Gastrocnemius medialis (tissue), 4 donors: ENCODE results near the gene MPPED1. TPM values are rescaled to one million over a fixed set of nuclear protein-coding genes. Genes with fewer than 3 reads are reported as not detected.

Experiments used
- ATAC-seq, 2 donors: fragments of 150-250 bp; one replicate each; pipeline ENCODE4 v1.9.1; 2016
- DNase-seq, 2 donors: peaks; one replicate each; pipeline ENCODE4 v3.0.0-alpha.2; 2019
- H3K27ac ChIP-seq, 4 donors: fragments of 200-600 bp; sonication (generic); 1 replicate in 1 of 4; 2 replicates in 3 of 4; pipeline ENCODE4 v1.5.1; 2016 to 2018; ENCODE audit warnings: mild to moderate bottlenecking in 2 of 4, moderate library complexity in 1 of 4
- H3K27me3 ChIP-seq, 3 donors: fragments of 200-600 bp; sonication (generic) in 2 of 3; 1 replicate in 1 of 3; 2 replicates in 2 of 3; pipeline versions ENCODE4 v1.5.1 to v1.6.0; 2016 to 2019; ENCODE audit warnings: mild to moderate bottlenecking in 1 of 3, moderate library complexity in 1 of 3
- H3K36me3 ChIP-seq, 2 donors: fragments of 200-600 bp; sonication (generic) in 1 of 2; one replicate each; pipeline ENCODE4 v1.5.1; 2017 to 2018
- H3K4me1 ChIP-seq, 2 donors: fragments of 200-600 bp; sonication (generic) in 1 of 2; one replicate each; pipeline ENCODE4 v1.5.1; 2016 to 2017; ENCODE audit warnings: mild to moderate bottlenecking in 2 of 2
- H3K4me3 ChIP-seq, 4 donors: fragments of 200-600 bp; sonication (generic) in 3 of 4; 1 replicate in 1 of 4; 2 replicates in 3 of 4; pipeline ENCODE4 v1.5.1; 2016 to 2019; ENCODE audit warnings: mild to moderate bottlenecking in 2 of 4
- H3K9me3 ChIP-seq, 3 donors: fragments of 200-600 bp; sonication (generic) in 2 of 3; 1 replicate in 1 of 3; 2 replicates in 2 of 3; pipeline ENCODE4 v1.5.1; 2016 to 2019
- POLR2A ChIP-seq, 2 donors: fragments of 450-650 bp; IDR thresholded peaks; one replicate each; pipeline ENCODE4 v1.6.1; 2017; ENCODE audit warnings: antibody characterized with exemption in 2 of 2, mild to moderate bottlenecking in 2 of 2, moderate library complexity in 2 of 2
- in situ Hi-C, 4 donors: fragments of 200-750 bp; cut with MboI; loops; one replicate each; pipeline versions ENCODE4 v1.15.0 to v1.8.0; 2017; ENCODE audit warnings: low sequenced_read_pairs in 4 of 4
- intact Hi-C: fragments of 100-400 bp; cut with DNase I; formaldehyde crosslinking; loops from one replicate; pipeline ENCODE4 v1.15.1; 2023; ENCODE audit warnings: low total_unique reads
- total RNA-seq, 4 donors: library from RNA; depleted of rRNA; stranded (reverse); fragments of >200 nt; gene quantifications; one replicate each; pipeline versions ENCODE4 v1.1.0 to v1.2.3, GENCODE V29; 2016
- TF ChIP-seq, protein P1 (sequence below), 5 experiments: fragments of 450-650 bp in 3 of 5; fragments of 200-600 bp in 2 of 5; sonication (generic) in 2 of 5; IDR thresholded peaks in 4 of 5; conservative IDR thresholded peaks in 1 of 5; 1 replicate in 4 of 5; 2 replicates in 1 of 5; pipeline ENCODE4 v1.5.1; 2016 to 2019; ENCODE audit warnings: antibody characterized with exemption in 5 of 5, mild to moderate bottlenecking in 3 of 5, moderate library complexity in 3 of 5

MPPED1 gene
- total RNA-seq, 4 donors from 2014 or later = not detected

DNA sequence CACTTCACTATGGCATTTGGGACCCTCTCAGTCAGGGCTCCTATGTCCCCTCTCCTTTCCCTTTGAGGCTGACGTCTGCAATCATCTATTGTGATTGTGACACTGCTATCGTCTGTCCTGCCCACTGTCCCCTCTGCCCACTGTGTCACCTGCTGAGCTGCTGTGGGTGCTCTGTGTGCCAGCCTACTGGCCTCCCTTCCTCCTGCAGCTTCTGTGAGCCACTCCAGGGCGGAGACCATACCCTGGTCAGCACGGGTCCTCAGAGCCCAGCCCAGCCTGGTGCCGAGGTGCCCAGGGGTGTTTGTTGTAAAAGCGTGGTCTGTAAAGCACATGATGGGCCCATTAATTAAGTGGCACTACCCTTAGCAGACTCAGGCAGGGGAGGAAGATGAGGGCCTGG, 29.4 kb downstream of the MPPED1 start:
- Histone ChIP-seq H3K4me1 (no peaks in the 10 kb centered on the region), H3K4me3 (no peak overlapping the region), H3K36me3 (no peaks in the 10 kb centered on the region), H3K9me3 (no peaks in the 10 kb centered on the region), H3K27me3 (peaks cover 1 to 13% (median 4%) of the 10 kb centered on the region in 3 donors), H3K27ac (no peak overlapping the region)
- intact Hi-C loops (no loop called here), in situ Hi-C loops (no loop called here)
- DNase-seq (no peak), ATAC-seq (no peak)
- no peak for TF ChIP-seq POLR2A (IDR thresholded peaks at IDR 0.05)
- TF ChIP-seq, protein P1, sequence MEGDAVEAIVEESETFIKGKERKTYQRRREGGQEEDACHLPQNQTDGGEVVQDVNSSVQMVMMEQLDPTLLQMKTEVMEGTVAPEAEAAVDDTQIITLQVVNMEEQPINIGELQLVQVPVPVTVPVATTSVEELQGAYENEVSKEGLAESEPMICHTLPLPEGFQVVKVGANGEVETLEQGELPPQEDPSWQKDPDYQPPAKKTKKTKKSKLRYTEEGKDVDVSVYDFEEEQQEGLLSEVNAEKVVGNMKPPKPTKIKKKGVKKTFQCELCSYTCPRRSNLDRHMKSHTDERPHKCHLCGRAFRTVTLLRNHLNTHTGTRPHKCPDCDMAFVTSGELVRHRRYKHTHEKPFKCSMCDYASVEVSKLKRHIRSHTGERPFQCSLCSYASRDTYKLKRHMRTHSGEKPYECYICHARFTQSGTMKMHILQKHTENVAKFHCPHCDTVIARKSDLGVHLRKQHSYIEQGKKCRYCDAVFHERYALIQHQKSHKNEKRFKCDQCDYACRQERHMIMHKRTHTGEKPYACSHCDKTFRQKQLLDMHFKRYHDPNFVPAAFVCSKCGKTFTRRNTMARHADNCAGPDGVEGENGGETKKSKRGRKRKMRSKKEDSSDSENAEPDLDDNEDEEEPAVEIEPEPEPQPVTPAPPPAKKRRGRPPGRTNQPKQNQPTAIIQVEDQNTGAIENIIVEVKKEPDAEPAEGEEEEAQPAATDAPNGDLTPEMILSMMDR (IDR thresholded peaks at IDR 0.05 in 4 of 5, conservative IDR thresholded peaks at IDR 0.05 in 1 of 5) = no peak

DNA sequence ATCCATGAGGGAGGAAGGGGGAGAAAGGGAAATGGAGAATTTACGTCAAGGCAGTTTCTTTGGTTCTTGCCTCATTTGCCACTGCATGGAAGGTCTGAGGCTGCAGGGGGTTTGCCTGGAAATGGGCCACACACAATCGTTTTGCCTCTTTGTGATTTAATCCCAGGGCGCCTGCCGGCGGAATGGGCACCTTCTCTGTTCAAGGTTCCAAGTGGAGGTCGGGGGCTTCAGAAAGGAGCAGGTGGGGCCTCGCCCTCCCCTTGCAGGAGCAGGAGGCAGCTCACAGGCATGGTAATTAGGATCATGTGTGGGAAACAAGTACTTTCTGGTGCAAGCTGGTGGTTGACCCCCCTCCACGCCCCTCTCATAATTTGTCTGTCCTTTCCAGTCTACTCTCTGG, 29.9 kb downstream of the MPPED1 start:
- H3K4me1 ChIP-seq = no peaks in the 10 kb centered on the region
- no peak overlapping the region for H3K27ac ChIP-seq
- in situ Hi-C loops (no loop called here), intact Hi-C loops (no loop called here)
- DNase-seq (no peak), ATAC-seq (no peak)
- no peak for TF ChIP-seq POLR2A (IDR thresholded peaks at IDR 0.05)
- TF ChIP-seq, protein P1 (IDR thresholded peaks at IDR 0.05 in 4 of 5, conservative IDR thresholded peaks at IDR 0.05 in 1 of 5) = no peak
- no peaks in the 10 kb centered on the region for H3K36me3 ChIP-seq
- H3K9me3 ChIP-seq = no peaks in the 10 kb centered on the region
- H3K27me3 ChIP-seq = peaks cover 0 to 10% (median 0%) of the 10 kb centered on the region in 3 donors
- no peak overlapping the region for H3K4me3 ChIP-seq

GRCh38 chr22:43442386-43443151, 30.8 kb downstream of the MPPED1 start:
- H3K27me3 ChIP-seq = peaks cover 0 to 6% (median 0%) of the 10 kb centered on the region in 3 donors
- H3K9me3 ChIP-seq = no peaks in the 10 kb centered on the region
- intact Hi-C loops (no loop called here), in situ Hi-C loops (no loop called here)
- DNase-seq (no peak), ATAC-seq (no peak)
- no peaks in the 10 kb centered on the region for H3K36me3 ChIP-seq
- no peak overlapping the region for H3K27ac ChIP-seq
- no peaks in the 10 kb centered on the region for H3K4me1 ChIP-seq
- no peak overlapping the region for H3K4me3 ChIP-seq
- TF ChIP-seq, protein P1 (IDR thresholded peaks at IDR 0.05 in 4 of 5, conservative IDR thresholded peaks at IDR 0.05 in 1 of 5) = no peak
- TF ChIP-seq POLR2A (IDR thresholded peaks at IDR 0.05) = no peak

DNA sequence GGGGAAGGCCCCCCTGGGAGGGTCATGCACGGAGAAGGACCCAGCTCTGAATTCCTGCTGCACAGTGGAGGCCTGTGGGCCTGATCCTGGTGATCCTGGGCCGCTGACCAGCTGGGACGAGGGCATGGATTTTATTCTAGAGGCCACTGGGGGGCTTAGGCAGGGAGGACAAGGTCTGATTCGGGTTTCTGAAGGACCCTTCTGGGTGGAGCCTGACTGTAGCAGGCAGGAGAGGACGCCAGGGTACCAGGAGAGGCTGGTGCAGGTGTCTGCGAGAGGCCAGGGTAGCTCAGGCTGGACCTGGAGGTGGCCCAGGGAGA, 31.3 kb downstream of the MPPED1 start:
- TF ChIP-seq, protein P1 (IDR thresholded peaks at IDR 0.05 in 4 of 5, conservative IDR thresholded peaks at IDR 0.05 in 1 of 5) = no peak
- TF ChIP-seq POLR2A (IDR thresholded peaks at IDR 0.05) = no peak
- ATAC-seq = no peak
- Histone ChIP-seq H3K27ac (no peak overlapping the region), H3K9me3 (no peaks in the 10 kb centered on the region), H3K27me3 (peaks cover 0 to 6% (median 0%) of the 10 kb centered on the region in 3 donors), H3K4me3 (no peak overlapping the region), H3K4me1 (no peaks in the 10 kb centered on the region), H3K36me3 (no peaks in the 10 kb centered on the region)
- no peak for DNase-seq
- intact Hi-C loops = no loop called here
- in situ Hi-C loops = no loop called here
